ENCODE results near the gene MBNL1. TPM values are rescaled to one million over a fixed set of nuclear protein-coding genes. Genes with fewer than 3 reads are reported as not detected.
A peak's percentile ranks its signal among the peaks of the same experiment; 100 is the strongest.

The MBNL1 gene
- total RNA-seq, 1 experiment from 2014 or later = 140 TPM

GRCh38 chr3:152452318-152452717 lies 183.6 kb downstream of the MBNL1 start:
- POLR2A ChIA-PET = no interaction called here
- no peak overlapping the region for H3K4me3 ChIP-seq (ENCODE audit: low read depth in 2 of 2, low read length in 2 of 2)
- DNase-seq (ENCODE audit: low read depth, low spot score) (no peak), ATAC-seq (peak; percentile 72; the same call in 1 of the 2 replicates)
- in situ Hi-C loops (cut with HindIII; ENCODE audit: low pct_unique_long_range_greater_than_20kb, low sequenced_read_pairs) (no loop called here), intact Hi-C loops (cut with micrococcal nuclease; ENCODE audit: unreplicated experiment) (no loop called here)
- no peaks in the 10 kb centered on the region for H3K4me1 ChIP-seq (ENCODE audit: control insufficient read depth, insufficient read depth, low read length)
- H3K27me3 ChIP-seq (ENCODE audit: control insufficient read depth, insufficient read depth, low read length) = no peaks in the 10 kb centered on the region
- H3K27ac ChIP-seq (ENCODE audit: low read length) = no peak overlapping the region
- no TSS peak for BruUV-seq (replicated peaks)
- TF ChIP-seq CTCF (IDR thresholded peaks at IDR 0.05) = no peak
- TF ChIP-seq, protein P1, sequence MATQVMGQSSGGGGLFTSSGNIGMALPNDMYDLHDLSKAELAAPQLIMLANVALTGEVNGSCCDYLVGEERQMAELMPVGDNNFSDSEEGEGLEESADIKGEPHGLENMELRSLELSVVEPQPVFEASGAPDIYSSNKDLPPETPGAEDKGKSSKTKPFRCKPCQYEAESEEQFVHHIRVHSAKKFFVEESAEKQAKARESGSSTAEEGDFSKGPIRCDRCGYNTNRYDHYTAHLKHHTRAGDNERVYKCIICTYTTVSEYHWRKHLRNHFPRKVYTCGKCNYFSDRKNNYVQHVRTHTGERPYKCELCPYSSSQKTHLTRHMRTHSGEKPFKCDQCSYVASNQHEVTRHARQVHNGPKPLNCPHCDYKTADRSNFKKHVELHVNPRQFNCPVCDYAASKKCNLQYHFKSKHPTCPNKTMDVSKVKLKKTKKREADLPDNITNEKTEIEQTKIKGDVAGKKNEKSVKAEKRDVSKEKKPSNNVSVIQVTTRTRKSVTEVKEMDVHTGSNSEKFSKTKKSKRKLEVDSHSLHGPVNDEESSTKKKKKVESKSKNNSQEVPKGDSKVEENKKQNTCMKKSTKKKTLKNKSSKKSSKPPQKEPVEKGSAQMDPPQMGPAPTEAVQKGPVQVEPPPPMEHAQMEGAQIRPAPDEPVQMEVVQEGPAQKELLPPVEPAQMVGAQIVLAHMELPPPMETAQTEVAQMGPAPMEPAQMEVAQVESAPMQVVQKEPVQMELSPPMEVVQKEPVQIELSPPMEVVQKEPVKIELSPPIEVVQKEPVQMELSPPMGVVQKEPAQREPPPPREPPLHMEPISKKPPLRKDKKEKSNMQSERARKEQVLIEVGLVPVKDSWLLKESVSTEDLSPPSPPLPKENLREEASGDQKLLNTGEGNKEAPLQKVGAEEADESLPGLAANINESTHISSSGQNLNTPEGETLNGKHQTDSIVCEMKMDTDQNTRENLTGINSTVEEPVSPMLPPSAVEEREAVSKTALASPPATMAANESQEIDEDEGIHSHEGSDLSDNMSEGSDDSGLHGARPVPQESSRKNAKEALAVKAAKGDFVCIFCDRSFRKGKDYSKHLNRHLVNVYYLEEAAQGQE (IDR thresholded peaks at IDR 0.05; ENCODE audit: insufficient read depth in 1 of 2, low read depth in 2 of 2, low read length in 1 of 2) = no peak
- no peak for TF ChIP-seq TCF7L2 (IDR thresholded peaks at IDR 0.05; ENCODE audit: low read depth, low read length)
- TF ChIP-seq SIN3A (IDR thresholded peaks at IDR 0.05; ENCODE audit: borderline replicate concordance, insufficient read depth, low read depth, low read length) = no peak
- no peak for TF ChIP-seq POLR2AphosphoS5 (IDR thresholded peaks at IDR 0.05; ENCODE audit: low read depth, low read length)
- H3K9me3 ChIP-seq (ENCODE audit: control insufficient read depth, insufficient read depth, low read depth, low read length) = no peaks in the 10 kb centered on the region
- CTCF ChIA-PET = no interaction called here
- peaks cover 22% of the 10 kb centered on the region for H3K36me3 ChIP-seq (ENCODE audit: control insufficient read depth, insufficient read depth, low read length)

DNA sequence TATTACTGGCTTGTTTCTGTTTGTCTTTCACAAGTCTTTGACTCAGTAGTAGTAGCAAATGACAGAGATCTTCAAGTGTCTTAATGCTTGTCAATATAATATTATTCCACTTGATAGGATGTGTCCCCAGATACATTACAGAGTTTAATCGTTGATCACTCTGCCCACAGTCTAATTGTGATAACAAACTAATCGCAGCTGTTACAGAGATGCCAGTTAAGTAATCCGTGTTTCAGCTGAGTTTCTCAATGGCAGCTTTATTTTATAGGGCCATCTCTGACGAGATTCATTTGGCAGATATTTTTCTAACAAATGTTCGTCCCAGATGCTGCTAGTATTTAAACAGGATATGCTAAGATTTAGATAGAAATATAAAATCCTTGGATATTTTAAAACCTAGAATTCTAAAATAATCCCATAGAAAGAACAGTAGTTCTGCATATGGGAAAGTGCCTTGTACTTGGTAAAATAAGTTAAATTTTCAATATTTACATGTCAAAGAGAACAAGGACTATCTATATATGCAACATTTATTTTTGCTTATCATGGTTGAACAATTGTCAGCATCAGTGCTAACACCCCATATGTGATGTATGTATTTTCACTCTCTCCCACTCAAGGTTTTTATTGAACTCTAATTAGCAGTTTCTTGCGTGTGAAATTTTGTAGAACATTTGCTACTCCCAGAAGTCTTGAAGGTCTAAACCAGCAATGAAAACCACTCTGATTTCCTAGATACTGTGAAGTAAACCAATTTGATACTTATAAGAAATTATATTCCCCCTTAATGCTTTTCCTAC lies 185.5 kb downstream of the MBNL1 start:
- Histone ChIP-seq H3K27ac (ENCODE audit: low read length) (no peak overlapping the region), H3K27me3 (ENCODE audit: control insufficient read depth, insufficient read depth, low read length) (no peaks in the 10 kb centered on the region), H3K4me1 (ENCODE audit: control insufficient read depth, insufficient read depth, low read length) (no peaks in the 10 kb centered on the region), H3K36me3 (ENCODE audit: control insufficient read depth, insufficient read depth, low read length) (peaks cover 13% of the 10 kb centered on the region), H3K9me3 (ENCODE audit: control insufficient read depth, insufficient read depth, low read depth, low read length) (no peaks in the 10 kb centered on the region), H3K4me3 (ENCODE audit: low read depth in 2 of 2, low read length in 2 of 2) (no peak overlapping the region)
- no peak for DNase-seq (ENCODE audit: low read depth, low spot score)
- ChIA-PET POLR2A (no interaction called here), CTCF (no interaction called here)
- intact Hi-C loops (cut with micrococcal nuclease; ENCODE audit: unreplicated experiment) (no loop called here), in situ Hi-C loops (cut with HindIII; ENCODE audit: low pct_unique_long_range_greater_than_20kb, low sequenced_read_pairs) (no loop called here)
- no TSS peak for BruUV-seq (replicated peaks)
- no peak for ATAC-seq
- TF ChIP-seq, protein P1 (IDR thresholded peaks at IDR 0.05; ENCODE audit: insufficient read depth in 1 of 2, low read depth in 2 of 2, low read length in 1 of 2) = no peak
- TF ChIP-seq SIN3A (IDR thresholded peaks at IDR 0.05; ENCODE audit: borderline replicate concordance, insufficient read depth, low read depth, low read length) = no peak
- TF ChIP-seq CTCF (IDR thresholded peaks at IDR 0.05) = no peak
- no peak for TF ChIP-seq TCF7L2 (IDR thresholded peaks at IDR 0.05; ENCODE audit: low read depth, low read length)
- no peak for TF ChIP-seq POLR2AphosphoS5 (IDR thresholded peaks at IDR 0.05; ENCODE audit: low read depth, low read length)

Data from Panc1 (cell line).